GM13977 (cell line): ENCODE data around the gene TINAG.

Source experiments
- DNase-seq: peaks from one replicate; pipeline ENCODE4 v3.0.0; 2012; ENCODE audit warnings: low spot score
- CTCF ChIP-seq: IDR thresholded peaks from 2 replicates; pipeline ENCODE4 v1.5.1; 2012; ENCODE audit warnings: mild to moderate bottlenecking, control low read depth; ENCODE audit not compliant: insufficient read depth; ENCODE audit errors: extremely low read depth, missing control alignments
- in situ Hi-C: fragments of 300-500 bp; cut with MboI; formaldehyde crosslinking; loops from one replicate; pipeline ENCODE4 v1.12.0; 2022; ENCODE audit warnings: low sequenced_read_pairs, low pct_unique_long_range_greater_than_20kb, mixed read lengths, inconsistent platforms; ENCODE audit not compliant: unreplicated experiment

TINAG gene

DNA sequence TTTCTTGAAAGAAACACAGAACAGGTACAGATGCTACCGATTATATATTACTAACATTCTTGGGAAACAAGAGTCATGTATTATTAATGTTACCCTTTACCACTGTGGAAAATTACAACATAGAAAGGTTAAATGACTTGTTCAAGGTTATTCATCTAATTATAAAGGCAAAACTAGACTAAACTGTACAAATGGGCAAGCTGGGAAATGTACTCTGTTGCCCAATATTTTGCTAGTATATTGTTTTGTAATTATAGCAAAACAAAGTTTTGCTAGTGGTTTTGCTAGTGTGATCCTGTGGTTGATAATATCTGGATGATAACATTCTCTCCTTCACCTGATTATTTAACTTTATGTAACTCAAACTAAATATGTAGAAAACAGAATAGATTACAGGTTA, 96.5 kb downstream of the TINAG start:
- in situ Hi-C loops, result no loop called here
- DNase-seq, result no peak
- no peak for TF ChIP-seq CTCF

- DNase-seq, result no peak
- in situ Hi-C loops, result no loop called here
- TF ChIP-seq CTCF, result no peak
Measured at GRCh38 chr6:54411767-54412166, 103.5 kb downstream of the TINAG start.

DNA sequence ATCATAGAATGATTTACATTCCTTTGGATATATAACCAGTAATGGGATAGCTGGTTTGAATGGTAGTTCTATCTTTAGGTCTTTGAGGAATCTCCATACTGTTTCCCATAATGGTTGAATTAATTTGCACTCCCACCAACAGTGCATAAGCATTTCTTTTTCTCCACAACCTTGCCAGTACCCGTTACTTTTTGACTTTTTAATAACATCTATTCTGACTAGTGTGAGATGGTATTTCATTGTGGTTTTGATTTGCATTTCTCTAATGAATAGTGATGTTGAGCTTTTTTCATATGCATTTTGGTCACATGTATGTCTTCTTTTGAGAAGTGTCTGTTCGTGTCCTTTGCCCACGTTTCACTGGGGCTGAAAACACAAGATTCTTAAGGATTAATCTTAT, 107.3 kb downstream of the TINAG start:
- TF ChIP-seq CTCF, result no peak
- in situ Hi-C loops, result no loop called here

DNA sequence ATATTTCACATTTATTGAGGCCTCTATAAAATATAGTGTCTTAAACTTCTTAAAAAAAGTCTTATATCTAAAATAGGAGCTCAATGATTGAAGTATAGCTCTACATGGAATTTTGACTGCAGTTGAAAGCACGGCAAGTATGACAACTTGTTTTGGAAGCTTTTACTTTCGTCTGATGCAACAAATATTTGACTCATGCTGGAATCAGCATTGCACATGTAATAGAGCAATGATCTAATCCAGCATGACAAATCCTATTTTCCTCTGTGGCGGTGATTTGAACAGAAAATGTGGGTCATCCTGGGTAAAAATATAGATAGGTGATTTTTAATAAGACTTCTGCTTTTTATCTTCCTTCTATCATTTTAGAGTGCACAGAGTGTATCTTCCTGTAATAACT, 111.6 kb downstream of the TINAG start:
- TF ChIP-seq CTCF, result no peak
- in situ Hi-C loops, result no loop called here
- DNase-seq, result no peak

More for the DNA sequence above, 107.3 kb downstream of the TINAG start:
- no peak for DNase-seq

DNA sequence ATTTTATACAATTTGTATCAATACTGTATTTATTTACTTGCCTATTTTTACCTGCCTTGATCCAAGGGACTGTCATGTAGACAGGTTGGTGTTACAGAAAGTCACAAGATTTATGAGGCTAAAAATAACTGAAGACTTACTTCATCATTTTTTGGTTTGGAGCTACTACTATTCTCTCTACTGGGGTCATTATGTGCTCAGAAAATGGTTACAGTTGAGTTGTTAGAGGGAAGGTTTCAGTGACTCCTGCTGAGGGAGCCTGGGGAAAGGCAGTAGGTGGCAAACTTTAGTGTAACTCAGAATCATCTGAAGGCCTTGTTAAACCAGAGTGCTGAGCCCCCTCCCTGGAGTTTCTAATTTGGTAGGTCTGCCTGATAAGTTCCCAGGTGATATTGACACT, 118.8 kb downstream of the TINAG start:
- in situ Hi-C loops, result no loop called here
- TF ChIP-seq CTCF, result no peak
- DNase-seq, result no peak

GRCh38 chr6:54427396-54427937, 119.2 kb downstream of the TINAG start:
- no peak for TF ChIP-seq CTCF
- in situ Hi-C loops, result no loop called here
- DNase-seq, result no peak

DNA sequence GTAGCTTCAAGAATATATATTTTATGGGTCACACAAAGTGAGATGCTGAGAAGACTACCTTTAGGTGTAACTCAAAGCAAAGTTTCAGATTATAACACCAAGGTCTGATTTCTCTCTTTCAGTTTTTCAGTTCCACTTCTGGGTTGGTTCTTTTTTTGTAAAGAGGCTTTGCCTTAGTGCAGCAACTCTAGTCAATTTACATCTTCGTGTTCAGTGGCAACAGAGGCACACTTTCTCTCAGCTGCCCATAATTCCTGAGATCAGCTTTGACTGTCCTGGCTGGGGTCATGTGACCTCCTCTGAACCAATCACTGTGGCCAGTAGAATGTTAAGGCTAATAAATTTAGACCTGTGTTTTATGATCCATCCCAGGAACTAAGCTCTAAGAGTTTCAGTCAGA, 120.2 kb downstream of the TINAG start:
- TF ChIP-seq CTCF, result no peak
- DNase-seq, result peak; percentile 31
- in situ Hi-C loops, result no loop called here
